ENCODE results near the gene COASY. TPM values are rescaled to one million over a fixed set of nuclear protein-coding genes. Genes with fewer than 3 reads are reported as not detected.
A peak's percentile ranks its signal among the peaks of the same experiment; 100 is the strongest.

COASY gene
- total RNA-seq, 1 experiment from 2014 or later: 71.5 TPM

GRCh38 chr17:42612013-42612412, 50.1 kb downstream of the COASY start:
- ChIA-PET POLR2A (ENCODE audit: low non-redundant PET) (no interaction called here), CTCF (no interaction called here)

GRCh38 chr17:42613699-42614295, 51.8 kb downstream of the COASY start:
- no peaks in the 10 kb centered on the region for H3K9me3 ChIP-seq (ENCODE audit: low read depth, low read length, poor library complexity, severe bottlenecking)
- intact Hi-C loops (cut with micrococcal nuclease; ENCODE audit: unreplicated experiment): no loop called here
- H3K4me3 ChIP-seq (ENCODE audit: low read depth, low read length, poor library complexity, severe bottlenecking): no peak overlapping the region
- no peak overlapping the region for H3K27ac ChIP-seq (ENCODE audit: low read depth, low read length, poor library complexity, severe bottlenecking)
- TF ChIP-seq CTCF (conservative IDR thresholded peaks at IDR 0.05; ENCODE audit: low read depth, low read length): no peak
- no peak for TF ChIP-seq EZH2 (IDR thresholded peaks at IDR 0.05; ENCODE audit: borderline replicate concordance, low read depth, low read length, poor library complexity, severe bottlenecking)
- peaks cover 5% of the 10 kb centered on the region for H3K36me3 ChIP-seq (ENCODE audit: insufficient read depth, low read length, poor library complexity, severe bottlenecking)
- no peaks in the 10 kb centered on the region for H3K27me3 ChIP-seq (replicated peaks; ENCODE audit: insufficient read depth, low read depth, low read length, poor library complexity)
- no TSS peak for BruUV-seq (replicated peaks)
- ChIA-PET CTCF (interaction anchor here (0.7 kb wide), 1 partner anchor 36 kb away, joined by 5 read pairs; no protein-coding TSS in a partner anchor), POLR2A (ENCODE audit: low non-redundant PET) (no interaction called here)
- H3K4me1 ChIP-seq (ENCODE audit: insufficient read depth, low read length, poor library complexity, severe bottlenecking): no peaks in the 10 kb centered on the region
- DNase-seq (ENCODE audit: low spot score): no peak

More at GRCh38 chr17:42612013-42612412, 50.1 kb downstream of the COASY start:
- no peak for TF ChIP-seq EZH2 (IDR thresholded peaks at IDR 0.05; ENCODE audit: borderline replicate concordance, low read depth, low read length, poor library complexity, severe bottlenecking)
- TF ChIP-seq CTCF (conservative IDR thresholded peaks at IDR 0.05; ENCODE audit: low read depth, low read length): no peak
- DNase-seq (ENCODE audit: low spot score): no peak
- H3K27me3 ChIP-seq (replicated peaks; ENCODE audit: insufficient read depth, low read depth, low read length, poor library complexity): no peaks in the 10 kb centered on the region
- H3K27ac ChIP-seq (ENCODE audit: low read depth, low read length, poor library complexity, severe bottlenecking): no peak overlapping the region
- H3K36me3 ChIP-seq (ENCODE audit: insufficient read depth, low read length, poor library complexity, severe bottlenecking): peaks cover 5% of the 10 kb centered on the region
- H3K9me3 ChIP-seq (ENCODE audit: low read depth, low read length, poor library complexity, severe bottlenecking): no peaks in the 10 kb centered on the region
- intact Hi-C loops (cut with micrococcal nuclease; ENCODE audit: unreplicated experiment): no loop called here
- H3K4me3 ChIP-seq (ENCODE audit: low read depth, low read length, poor library complexity, severe bottlenecking): no peak overlapping the region
- H3K4me1 ChIP-seq (ENCODE audit: insufficient read depth, low read length, poor library complexity, severe bottlenecking): no peaks in the 10 kb centered on the region
- no TSS peak for BruUV-seq (replicated peaks)

Small RNA genes lying within 50 kb of the gene (microRNA-seq; reads per million reads assigned to microRNA genes)
- 10.2 reads per million, percentile 31 among the genes with 10 or more reads in this experiment for gene MIR5010

Other genes with a start within 250 kb of the COASY start
- gene STAT3, start 173.7 kb upstream of the COASY start, total RNA-seq (2021): 59.7 and 60.5 TPM in 2 replicates
- 16.6 and 19.9 TPM in 2 replicates for gene CAVIN1, start 138.9 kb upstream of the COASY start, total RNA-seq (2021)
- gene ATP6V0A1, start 103.3 kb upstream of the COASY start, total RNA-seq (2021): 50.3 and 54.6 TPM in 2 replicates
- gene NAGLU, start 25.9 kb upstream of the COASY start, total RNA-seq (2021): 9.6 and 12.7 TPM in 2 replicates
- 0.59 and 0.60 TPM in 2 replicates for gene HSD17B1, start 9.2 kb upstream of the COASY start, total RNA-seq (2021)
- gene MLX, start 5.0 kb downstream of the COASY start, total RNA-seq (2021): 32.8 and 33.7 TPM in 2 replicates
- 30.9 and 31.9 TPM in 2 replicates for gene PSMC3IP, start 15.6 kb downstream of the COASY start, total RNA-seq (2021)
- gene RETREG3, start 47.2 kb downstream of the COASY start, total RNA-seq (2021): 23.2 and 30.0 TPM in 2 replicates
- 85.8 and 87.4 TPM in 2 replicates for gene TUBG1, start 47.5 kb downstream of the COASY start, total RNA-seq (2021)
- 14.6 and 19.2 TPM in 2 replicates for gene TUBG2, start 97.1 kb downstream of the COASY start, total RNA-seq (2021)
- 11.9 and 16.8 TPM in 2 replicates for gene PLEKHH3, start 114.8 kb downstream of the COASY start, total RNA-seq (2021)
- gene CCR10, start 119.7 kb downstream of the COASY start, total RNA-seq (2021): 0.52 and 0.55 TPM in 2 replicates
- 5.6 and 6.7 TPM in 2 replicates for gene CNTNAP1, start 120.4 kb downstream of the COASY start, total RNA-seq (2021)
- gene EZH1, start 182.9 kb downstream of the COASY start, total RNA-seq (2021): 16.4 and 19.5 TPM in 2 replicates
- 3.8 and 5.0 TPM in 2 replicates for gene RAMP2, start 199.1 kb downstream of the COASY start, total RNA-seq (2021)
- 34.3 and 35.6 TPM in 2 replicates for gene VPS25, start 211.3 kb downstream of the COASY start, total RNA-seq (2021)
- 0.11 and 0.37 TPM in 2 replicates for gene WNK4, start 218.5 kb downstream of the COASY start, total RNA-seq (2021)
- gene COA3, start 236.6 kb downstream of the COASY start, total RNA-seq (2021): 29.0 and 30.5 TPM in 2 replicates
- not detected in 2 replicates for gene CNTD1, start 236.7 kb downstream of the COASY start, total RNA-seq (2021)